GM18909 (cell line): ENCODE results near the gene TCL1A.

Experiments used
- ATAC-seq: cut with Tn5 transposase; IDR thresholded peaks from one replicate; pipeline ENCODE4 v1.9.1; 2021; ENCODE audit warnings: mild to moderate bottlenecking; ENCODE audit not compliant: unreplicated experiment, poor library complexity

TCL1A gene

DNA sequence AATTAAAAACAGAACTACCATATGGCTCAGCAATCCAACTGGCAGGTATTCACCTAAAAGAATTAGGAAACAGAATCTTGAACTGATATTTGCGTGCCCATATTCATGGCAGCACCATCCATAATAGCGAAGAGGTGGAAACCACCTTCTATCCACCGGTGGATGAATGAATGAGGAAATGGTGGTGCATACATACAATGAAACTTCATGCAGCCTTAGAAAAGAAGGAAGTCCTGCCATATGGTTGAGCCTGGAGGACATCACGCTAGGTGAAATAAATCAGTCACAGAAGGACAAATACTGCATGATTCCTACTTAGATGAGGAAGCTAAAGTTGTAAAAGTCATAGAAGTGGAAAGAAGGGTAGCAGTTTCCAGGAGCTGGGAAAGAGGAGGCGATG lies 6.6 kb downstream of the TCL1A start:
- ATAC-seq, result no peak

DNA sequence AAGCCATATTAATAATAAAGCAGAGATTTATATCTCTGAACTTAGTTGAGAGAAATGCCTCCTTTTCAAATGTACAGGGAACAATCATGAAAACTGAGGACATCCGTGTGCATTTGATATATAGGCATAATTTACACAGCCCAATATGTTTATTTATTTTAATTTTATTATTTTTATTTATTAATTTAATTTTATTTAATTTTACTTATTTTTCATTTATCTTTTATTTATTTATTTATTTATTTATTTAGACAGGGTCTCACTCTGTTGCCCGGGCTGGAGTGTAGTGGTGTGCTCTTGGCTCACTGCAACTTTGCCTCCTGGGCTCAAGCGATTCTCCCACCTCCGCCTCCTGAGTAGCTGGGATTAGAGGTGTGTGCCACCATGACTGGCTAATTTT lies 8.4 kb downstream of the TCL1A start:
- ATAC-seq, result no peak

DNA sequence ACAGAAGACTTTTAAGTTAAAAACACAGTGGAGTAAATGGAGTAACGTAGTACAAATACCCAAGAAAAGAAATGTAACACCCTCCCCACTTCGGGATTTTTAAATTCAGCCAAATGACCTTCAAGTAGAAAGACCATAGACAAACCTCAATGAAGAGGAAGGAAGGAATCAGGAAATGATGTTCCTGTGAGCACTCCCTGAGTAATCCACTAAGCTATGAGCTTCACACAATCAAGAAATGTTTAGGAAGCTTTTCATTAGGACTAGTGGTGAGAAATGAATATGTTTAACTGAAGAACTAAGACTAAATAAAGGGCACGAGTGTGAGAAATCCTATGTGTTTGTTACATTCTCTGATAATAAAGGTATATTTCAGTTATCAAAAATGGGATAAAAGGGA lies 10.1 kb downstream of the TCL1A start:
- no peak for ATAC-seq

DNA sequence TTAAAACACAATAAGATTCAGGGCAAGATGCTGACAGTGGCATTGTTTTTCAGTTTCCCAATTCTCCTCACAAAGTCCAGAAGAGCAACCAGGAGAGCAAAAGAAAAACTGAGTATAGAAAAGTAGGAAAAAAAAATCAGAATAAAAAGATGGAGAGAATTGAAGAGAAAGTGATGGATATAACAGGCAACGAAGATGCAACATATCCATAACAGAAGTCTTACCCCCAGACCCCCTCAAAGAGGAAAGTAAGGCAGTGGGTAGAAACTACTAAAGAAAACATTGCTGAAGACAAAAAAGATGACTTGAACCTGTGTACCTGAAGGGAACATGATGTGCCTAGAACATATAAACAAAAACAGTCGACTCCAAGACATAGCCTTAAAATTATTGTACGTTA lies 10.6 kb downstream of the TCL1A start:
- ATAC-seq, result no peak

DNA sequence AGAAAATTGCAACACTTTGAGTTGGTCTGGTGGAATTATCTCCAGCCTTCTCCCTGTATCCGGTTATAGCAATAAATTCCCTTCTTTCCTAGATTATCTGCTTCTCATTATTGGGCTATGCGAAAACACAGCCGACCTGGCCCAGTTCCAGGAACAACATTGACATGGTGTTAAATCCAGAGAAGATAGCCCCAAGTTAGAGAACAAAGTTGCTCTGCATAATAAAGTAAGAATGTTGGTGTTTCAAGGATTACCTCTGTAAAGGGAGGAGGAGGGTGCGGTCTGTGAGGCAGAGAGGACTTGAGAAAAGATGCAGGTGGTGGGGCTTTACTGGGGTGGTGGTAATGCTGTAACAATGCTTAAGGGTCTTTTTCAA lies 12.1 kb downstream of the TCL1A start:
- ATAC-seq, result no peak

DNA sequence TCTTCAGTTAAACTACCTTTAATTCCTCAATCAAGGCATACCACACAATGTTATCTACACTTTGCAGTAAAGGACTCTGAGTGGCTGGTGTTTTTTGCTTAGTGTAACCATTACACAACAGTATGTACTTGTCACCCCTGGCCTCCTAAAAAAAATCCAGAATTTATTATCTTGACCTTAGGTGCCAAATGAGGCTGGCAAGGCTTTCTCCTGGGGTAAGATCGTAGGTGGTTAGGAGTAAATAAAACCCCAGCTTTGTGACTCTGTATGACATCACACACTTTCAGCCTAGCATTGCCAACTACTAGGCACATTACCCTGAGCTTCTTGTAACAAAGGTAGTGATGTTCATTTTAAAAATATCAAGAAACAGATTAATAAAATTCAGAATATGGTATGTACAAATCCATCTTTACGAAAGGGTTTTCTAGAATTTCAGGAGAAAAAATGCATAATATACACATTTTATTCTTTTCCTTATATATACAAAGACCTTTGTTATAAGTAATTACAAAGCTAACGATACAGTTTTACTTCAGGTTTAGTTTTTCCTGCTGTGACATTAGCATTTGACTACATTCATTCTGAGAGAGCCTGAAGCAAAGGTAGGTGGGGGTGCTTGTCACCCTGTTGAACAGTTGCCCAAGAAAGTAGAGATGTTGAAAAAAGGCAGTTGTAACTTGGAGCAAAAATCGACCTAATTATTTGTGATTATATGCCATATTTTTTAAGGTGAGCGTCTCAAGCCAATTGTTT lies 13.5 kb downstream of the TCL1A start:
- no peak for ATAC-seq

DNA sequence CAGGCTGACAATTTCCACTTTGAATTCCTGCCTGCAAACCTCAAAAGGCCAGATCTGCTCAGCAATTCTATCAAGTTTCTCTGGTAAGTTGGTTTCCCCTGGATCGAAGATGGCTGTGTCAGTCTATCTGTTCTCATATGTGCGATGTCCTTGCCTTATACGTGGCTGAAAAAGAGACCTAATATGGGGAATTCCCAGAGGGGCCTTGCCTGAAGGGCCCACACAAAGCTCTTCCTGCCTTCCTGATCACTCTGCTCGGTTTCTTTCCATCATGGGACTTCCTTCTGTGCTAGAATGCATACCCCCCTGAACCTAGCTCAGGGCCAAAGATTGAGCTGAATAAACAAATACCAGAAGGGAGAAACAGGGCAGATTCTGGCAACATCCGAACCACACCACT lies 14.5 kb downstream of the TCL1A start:
- peak; percentile 46 for ATAC-seq

DNA sequence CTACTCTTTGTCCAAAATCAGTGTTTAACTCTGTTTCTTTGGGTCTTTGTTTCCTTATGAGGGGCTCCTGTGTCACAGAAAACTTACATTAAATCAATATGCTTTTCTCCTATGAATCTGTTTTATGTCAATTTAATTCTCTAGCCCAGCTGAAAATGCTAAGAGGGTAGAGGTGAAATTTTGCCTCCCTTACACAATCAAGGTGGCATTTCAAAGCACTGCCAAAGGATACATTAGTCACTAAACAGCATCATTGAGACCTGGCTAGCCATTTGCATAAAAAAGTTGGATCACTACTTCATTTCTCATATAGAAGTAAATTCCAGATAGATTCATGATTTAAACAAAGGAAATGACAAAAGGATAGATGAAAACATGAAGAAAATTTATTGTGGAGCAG lies 15.6 kb downstream of the TCL1A start:
- ATAC-seq, result no peak

DNA sequence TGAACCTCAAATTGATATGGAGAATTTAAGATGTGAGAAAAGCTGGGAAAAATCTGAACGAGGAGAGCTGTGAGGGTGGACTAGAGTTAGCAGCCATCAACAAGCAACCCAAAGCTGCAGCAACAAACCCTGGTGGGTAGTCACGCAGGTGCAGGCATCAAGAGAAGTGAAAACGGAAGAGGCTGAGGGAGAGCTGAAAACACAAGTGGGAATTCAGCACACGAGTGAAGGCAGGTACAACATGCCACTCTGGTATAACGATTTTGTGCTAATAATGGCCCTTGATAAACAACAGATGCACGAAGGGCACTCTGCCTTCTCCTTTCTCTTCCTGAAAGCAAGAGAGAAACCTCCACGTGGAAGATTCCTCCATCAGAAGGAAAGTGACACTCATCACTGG lies 16.2 kb downstream of the TCL1A start:
- ATAC-seq, result peak; percentile 56

DNA sequence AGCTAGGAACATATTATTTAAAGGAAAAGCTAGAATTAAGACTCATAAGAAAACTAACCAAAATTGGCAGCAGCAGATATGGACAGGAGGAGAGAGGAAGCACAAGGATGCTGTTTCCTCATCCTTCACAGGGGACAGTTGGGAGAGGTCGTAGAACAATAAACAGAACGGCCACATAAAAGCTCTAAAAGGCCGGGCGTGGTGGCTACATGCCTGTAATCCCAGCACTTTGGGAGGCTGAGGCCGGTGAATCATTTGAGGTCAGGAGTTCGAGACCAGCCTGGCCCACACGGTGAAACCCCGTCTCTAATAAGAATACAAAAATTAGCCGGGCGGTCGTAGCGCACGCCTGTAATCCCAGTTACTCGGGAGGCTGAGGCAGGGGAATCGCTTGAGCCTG lies 17.2 kb downstream of the TCL1A start:
- ATAC-seq, result no peak

DNA sequence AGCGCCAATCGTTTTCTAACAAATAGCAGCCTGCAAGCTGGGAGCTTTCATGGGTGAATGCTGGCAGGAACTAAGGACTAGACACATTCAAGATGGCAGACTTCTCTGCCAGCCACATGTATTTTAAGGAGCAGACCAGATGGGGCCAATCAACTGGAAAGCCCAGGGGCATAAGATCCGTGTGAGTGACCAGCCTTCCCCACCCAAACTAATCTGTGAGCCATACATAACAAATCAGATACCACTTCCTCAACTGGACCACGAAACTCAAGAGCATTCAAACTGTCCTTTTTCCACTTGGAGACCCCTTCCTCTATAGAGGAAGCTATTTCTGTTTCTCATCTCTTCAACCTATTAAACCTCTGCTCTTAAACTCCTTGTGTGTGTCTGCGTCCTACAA lies 18.0 kb downstream of the TCL1A start:
- no peak for ATAC-seq

DNA sequence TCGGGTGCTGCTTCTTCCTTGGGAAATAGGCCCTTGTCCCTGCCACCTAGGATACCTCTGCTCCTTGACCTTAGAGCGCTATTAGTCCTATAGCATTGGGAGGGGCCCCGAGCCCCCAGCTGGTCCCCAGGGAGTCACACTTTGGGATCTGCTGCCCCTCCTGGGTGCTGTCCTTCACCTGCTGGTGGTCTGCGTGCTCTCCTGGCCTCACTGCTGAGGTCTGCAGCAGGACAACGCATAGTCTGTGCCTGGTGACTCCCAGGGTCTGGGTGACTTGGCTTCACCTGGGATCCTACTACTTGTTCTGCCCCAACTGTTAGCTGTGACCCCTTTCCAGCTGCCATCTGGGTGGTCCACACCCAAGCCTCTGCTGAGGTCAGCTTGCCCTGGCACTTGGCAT lies 18.9 kb downstream of the TCL1A start:
- ATAC-seq, result no peak

DNA sequence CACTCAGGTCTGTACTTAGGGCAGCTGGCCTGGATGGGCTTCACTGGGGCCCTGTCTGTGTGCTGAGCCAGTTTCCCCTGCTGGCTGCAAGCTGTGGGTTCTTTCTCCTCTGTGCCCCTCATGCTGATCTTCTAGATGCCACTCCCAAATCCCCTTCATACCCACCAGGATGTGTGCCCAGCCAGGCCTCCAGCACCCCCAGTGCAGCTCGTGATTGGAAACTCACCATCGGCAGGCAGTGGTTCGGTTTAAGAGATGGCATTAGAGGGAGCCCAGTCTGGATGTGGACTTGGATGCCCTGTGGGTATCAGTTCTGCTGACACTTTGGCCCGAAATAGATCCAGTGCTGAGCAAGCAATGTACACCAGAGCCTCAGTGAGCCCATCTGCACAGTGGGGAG lies 21.8 kb downstream of the TCL1A start:
- ATAC-seq, result no peak

DNA sequence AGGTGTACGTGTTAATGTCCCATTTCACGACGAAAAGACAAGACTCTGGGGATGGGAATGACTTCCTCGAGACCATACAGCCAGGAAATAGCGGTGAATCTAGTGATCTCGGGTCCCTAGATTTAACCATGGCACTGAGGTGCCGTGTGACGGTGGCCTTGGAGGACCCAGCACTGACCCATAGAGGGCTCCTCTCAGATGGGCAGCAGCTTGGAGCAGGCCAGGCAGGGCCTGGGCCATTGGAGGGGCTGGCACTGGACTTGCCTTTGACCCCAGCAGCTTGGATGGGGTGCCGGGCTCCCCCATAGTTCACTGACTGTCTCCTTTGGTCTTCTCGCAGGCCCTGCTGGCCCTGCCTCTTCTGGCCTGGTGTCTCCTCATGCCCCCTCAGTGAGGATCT lies 22.3 kb downstream of the TCL1A start:
- ATAC-seq, result no peak

DNA sequence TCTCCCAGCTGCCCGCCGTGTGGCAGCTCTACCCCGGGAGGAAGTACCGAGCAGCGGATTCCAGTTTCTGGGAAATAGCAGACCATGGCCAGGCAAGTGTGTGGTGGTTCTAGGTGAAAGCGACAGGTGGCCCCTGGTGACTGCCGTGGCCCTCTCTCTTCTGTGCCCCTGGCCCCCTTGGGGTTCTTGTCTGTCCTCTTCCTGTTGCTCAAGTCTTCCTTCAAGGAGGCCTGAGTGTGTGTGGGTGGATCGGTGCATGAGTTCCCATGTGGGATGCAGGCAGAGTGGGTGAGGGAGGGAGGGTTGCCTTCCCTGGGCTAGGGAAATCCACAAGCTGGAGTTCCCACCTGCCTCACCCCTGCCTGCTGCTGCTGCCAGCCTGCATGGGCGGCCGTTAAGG lies 23.1 kb downstream of the TCL1A start:
- ATAC-seq, result no peak

DNA sequence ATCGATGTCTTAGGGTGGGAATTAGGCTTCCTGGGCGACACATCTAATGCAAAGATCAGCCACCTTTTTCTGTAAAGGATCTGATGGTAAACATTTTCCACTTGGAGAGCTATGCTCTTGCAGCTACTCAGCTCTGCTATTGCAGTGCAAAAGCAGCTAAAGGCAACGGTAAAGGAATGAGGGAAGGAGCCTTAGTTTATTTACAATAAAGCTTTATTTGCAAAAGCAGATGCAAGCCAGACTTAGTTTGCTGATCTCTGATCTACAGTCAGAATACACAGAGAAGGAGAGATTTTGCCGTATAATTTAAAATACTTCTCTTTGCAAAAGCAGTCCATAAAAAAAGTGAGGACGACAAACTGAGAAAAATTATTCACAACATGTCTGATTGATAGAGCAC lies 24.5 kb downstream of the TCL1A start:
- ATAC-seq, result no peak

DNA sequence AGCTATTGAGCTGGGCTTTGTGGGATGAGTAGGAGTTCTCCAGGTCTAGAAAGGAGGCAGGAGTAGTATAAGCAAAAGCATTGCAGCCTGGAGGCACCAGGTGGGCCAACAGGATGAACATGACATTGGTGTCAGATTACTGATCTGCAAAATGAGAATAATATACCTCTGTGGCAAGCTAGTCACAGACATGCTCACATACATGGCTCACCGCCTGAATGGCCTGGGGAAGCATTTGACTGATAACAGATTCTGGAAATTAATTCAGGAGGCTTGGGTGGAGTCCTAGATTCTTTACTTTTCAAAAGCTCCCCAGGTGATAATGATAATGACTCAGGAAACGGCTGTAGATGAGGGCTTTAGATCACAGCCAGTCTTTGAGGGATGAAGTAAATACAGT lies 27.0 kb downstream of the TCL1A start:
- ATAC-seq, result no peak

DNA sequence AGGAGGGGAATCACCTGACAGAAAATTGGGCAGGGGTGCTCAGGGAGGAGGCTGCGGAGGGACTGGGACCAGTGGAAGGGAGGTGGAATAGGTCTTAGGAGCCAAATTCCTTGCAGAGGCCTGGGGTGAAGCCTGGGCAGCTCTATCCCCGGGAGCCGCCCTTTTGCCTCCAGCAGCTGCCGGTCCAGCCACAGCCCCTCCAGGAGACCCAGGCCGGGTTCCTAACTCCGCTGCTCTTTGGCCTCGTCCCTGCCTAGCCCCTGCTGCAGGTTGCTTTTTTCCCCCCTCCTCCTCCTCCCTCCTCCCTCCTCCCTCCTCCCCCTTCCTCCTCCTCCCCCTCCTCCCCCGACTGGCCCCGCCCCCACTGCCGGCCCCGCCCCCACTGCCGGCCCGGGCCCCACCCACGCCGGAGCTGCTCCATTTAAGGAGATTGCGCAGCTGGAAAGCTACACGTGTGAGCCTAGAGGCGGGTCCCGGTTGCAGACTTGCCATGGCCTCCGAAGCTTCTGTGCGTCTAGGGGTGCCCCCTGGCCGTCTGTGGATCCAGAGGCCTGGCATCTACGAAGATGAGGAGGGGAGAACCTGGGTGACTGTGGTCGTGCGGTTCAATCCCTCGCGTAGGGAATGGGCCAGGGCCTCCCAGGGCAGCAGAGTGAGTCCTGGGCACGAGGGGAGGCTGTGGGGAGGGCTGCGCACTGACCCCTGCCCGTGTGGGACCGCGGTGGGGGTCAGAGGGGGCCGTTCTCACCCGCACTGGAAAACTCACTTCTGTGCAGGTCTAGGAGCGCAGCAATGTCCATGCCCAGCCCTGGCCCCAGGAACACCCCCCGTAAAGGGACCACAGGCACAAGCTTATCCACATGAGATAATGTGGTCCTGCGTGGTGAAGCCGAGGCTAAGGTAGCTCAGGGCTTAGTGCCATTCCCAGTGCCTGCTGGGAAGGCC lies 27.7 kb downstream of the TCL1A start, which contains the start of gene TCL1B:
TCL1B (plus strand) TSS at position 449 of the 945 bp plus-strand sequence; CDS start at position 491, 42 bp downstream.
- no peak for ATAC-seq

DNA sequence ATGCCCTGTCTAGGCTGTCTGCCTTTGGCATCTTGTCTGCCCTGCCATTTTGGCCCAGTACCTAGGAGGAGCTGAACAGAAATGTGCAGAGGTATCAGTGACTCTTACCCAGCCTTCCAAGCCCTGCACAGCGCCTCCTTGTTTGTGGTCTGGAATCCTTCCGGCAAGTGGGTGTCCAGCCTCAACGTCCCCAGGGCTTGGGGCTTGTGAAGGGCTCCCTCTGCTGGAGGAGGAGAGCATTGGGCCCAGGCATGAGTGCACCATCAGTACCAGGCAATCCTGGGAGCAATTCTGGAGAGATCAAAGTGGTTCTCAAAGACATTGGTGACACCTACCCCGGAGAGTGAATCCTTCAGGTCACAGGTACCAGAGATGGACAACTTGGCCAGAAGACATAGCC lies 30.1 kb downstream of the TCL1A start:
- ATAC-seq, result no peak

DNA sequence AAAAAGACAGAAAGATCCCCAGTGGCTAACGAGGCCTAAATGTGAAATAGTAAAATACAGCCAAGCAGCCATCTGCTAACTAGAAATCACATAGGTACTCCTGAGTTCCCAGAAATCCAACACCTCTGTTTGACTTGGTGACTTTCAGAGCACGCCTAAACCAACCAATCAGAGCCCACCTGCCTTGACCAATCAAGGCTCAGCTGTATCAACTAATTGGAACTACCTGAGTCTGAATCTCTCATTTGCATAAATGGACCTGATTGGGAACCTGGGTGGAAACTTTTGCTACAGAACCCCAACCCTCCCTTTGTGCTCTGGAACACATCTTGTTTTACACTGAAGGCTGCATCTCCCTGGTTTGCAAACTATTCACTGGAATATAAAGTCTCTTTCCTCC lies 32.8 kb downstream of the TCL1A start:
- no peak for ATAC-seq

DNA sequence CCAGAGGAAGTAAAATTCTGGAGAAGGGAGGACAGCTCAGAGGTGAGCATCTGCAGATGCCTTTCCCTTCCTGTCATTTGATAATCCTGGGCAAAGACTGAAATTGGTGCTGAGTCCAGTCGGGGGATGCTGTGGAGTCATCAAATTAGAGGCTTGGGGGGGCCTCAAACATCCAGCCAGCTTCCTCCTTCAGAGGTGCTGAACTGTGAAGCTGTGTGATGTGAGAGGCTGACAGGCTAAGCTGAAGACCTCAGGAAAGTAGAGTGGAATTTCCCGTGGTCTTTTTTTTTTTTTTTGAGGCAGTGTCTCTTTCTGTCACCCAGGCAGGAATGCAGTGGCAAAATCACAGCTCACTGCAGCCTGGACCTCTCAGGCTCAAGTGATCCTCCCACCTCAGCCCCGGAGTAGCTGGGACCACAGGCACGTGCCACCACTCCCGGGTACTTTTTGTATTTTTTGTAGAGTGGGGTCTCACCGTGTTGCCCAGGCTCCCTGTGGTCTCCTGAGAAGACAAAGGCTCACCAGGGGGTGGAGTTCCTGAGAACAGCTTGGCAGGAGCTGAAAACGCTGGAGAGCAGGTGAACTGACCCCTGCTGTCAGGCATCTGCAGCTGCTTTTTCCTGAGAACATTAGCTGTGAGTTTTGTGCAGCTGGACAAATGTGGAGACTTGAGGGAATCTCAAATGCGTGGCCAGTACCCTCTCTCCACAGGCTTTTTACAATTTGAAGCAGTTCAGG lies 33.8 kb downstream of the TCL1A start:
- no peak for ATAC-seq
